ENCODE measurements around the gene ACADVL. TPM values are rescaled to one million over a fixed set of nuclear protein-coding genes. Genes with fewer than 3 reads are reported as not detected.

ACADVL gene
- total RNA-seq, 1 experiment from 2014 or later, result 305 TPM

GRCh38 chr17:7184647-7185046 lies 35.1 kb upstream of the ACADVL start:
- Histone ChIP-seq H3K4me1 (ENCODE audit: control insufficient read depth, insufficient read depth, low read length) (no peaks in the 10 kb centered on the region), H3K4me3 (ENCODE audit: low read depth in 2 of 2, low read length in 2 of 2) (no peak overlapping the region), H3K36me3 (ENCODE audit: control insufficient read depth, insufficient read depth, low read length) (no peaks in the 10 kb centered on the region), H3K9me3 (ENCODE audit: control insufficient read depth, insufficient read depth, low read depth, low read length) (no peaks in the 10 kb centered on the region), H3K27me3 (ENCODE audit: control insufficient read depth, insufficient read depth, low read length) (no peaks in the 10 kb centered on the region), H3K27ac (ENCODE audit: low read length) (no peak overlapping the region)
- POLR2A ChIA-PET, result no interaction called here
- in situ Hi-C loops (cut with HindIII; ENCODE audit: low pct_unique_long_range_greater_than_20kb, low sequenced_read_pairs), result no loop called here
- TF ChIP-seq TCF7L2 (IDR thresholded peaks at IDR 0.05; ENCODE audit: low read depth, low read length), result no peak
- no peak for TF ChIP-seq SIN3A (IDR thresholded peaks at IDR 0.05; ENCODE audit: borderline replicate concordance, insufficient read depth, low read depth, low read length)
- TF ChIP-seq POLR2AphosphoS5 (IDR thresholded peaks at IDR 0.05; ENCODE audit: low read depth, low read length), result no peak
- TF ChIP-seq REST (IDR thresholded peaks at IDR 0.05; ENCODE audit: insufficient read depth in 1 of 2, low read depth in 2 of 2, low read length in 1 of 2), result no peak
- no peak for TF ChIP-seq CTCF (IDR thresholded peaks at IDR 0.05)
- CTCF ChIA-PET, result no interaction called here
- ATAC-seq (no peak), DNase-seq (ENCODE audit: low read depth, low spot score) (no peak)
- intact Hi-C loops (cut with micrococcal nuclease; ENCODE audit: unreplicated experiment), result no loop called here
- BruUV-seq (replicated peaks), result no TSS peak

DNA sequence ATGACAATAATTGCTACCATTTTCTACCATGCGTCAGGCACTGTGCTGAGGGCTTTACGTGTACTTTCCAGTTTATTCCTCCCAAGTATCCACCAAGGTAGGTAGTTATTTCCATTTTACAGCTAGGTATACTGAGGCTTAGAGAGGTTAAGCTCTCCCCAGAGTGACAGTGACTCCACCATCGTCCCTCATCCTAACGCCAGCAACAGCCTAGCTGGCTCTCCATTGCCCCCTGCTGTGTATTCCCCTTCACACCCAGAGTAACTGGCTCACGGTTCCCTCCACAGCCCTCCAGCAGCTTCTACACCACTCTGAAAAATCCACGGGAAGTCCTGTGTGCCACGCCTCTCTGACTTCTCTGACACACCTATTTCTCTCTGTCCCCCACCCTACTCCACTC lies 33.5 kb upstream of the ACADVL start:
- no peaks in the 10 kb centered on the region for H3K27me3 ChIP-seq (ENCODE audit: control insufficient read depth, insufficient read depth, low read length)
- intact Hi-C loops (cut with micrococcal nuclease; ENCODE audit: unreplicated experiment) (no loop called here), in situ Hi-C loops (cut with HindIII; ENCODE audit: low pct_unique_long_range_greater_than_20kb, low sequenced_read_pairs) (no loop called here)
- H3K36me3 ChIP-seq (ENCODE audit: control insufficient read depth, insufficient read depth, low read length), result no peaks in the 10 kb centered on the region
- CTCF ChIA-PET, result interaction anchor here (0.7 kb wide), 1 partner anchor 9 kb away, joined by 3 read pairs; no protein-coding TSS in a partner anchor
- no peaks in the 10 kb centered on the region for H3K9me3 ChIP-seq (ENCODE audit: control insufficient read depth, insufficient read depth, low read depth, low read length)
- ATAC-seq (no peak), DNase-seq (ENCODE audit: low read depth, low spot score) (no peak)
- no TSS peak for BruUV-seq (replicated peaks)
- H3K4me3 ChIP-seq (ENCODE audit: low read depth in 2 of 2, low read length in 2 of 2), result no peak overlapping the region
- TF ChIP-seq TCF7L2 (IDR thresholded peaks at IDR 0.05; ENCODE audit: low read depth, low read length) (no peak), CTCF (IDR thresholded peaks at IDR 0.05) (no peak), REST (IDR thresholded peaks at IDR 0.05; ENCODE audit: insufficient read depth in 1 of 2, low read depth in 2 of 2, low read length in 1 of 2) (no peak), SIN3A (IDR thresholded peaks at IDR 0.05; ENCODE audit: borderline replicate concordance, insufficient read depth, low read depth, low read length) (no peak), POLR2AphosphoS5 (IDR thresholded peaks at IDR 0.05; ENCODE audit: low read depth, low read length) (no peak)
- POLR2A ChIA-PET, result no interaction called here
- H3K27ac ChIP-seq (ENCODE audit: low read length), result no peak overlapping the region
- H3K4me1 ChIP-seq (ENCODE audit: control insufficient read depth, insufficient read depth, low read length), result no peaks in the 10 kb centered on the region
